H1 (cell line): ENCODE data around the gene ARG2. TPM values are rescaled to one million over a fixed set of nuclear protein-coding genes. Genes with fewer than 3 reads are reported as not detected.
A peak's percentile ranks its signal among the peaks of the same experiment; 100 is the strongest.

Source experiments
- CTCF ChIA-PET: fragments of 300-600 bp; sonication (Branson Sonifier 250); formaldehyde crosslinking; loops from one replicate; lab custom pipeline; 2021; ENCODE audit not compliant: partially characterized antibody; lab: Charles Lee
- POLR2A ChIA-PET: fragments of 300-600 bp; sonication (Branson Sonifier 250); formaldehyde crosslinking; loops from one replicate; lab custom pipeline; 2021; ENCODE audit warnings: inconsistent platforms; ENCODE audit not compliant: partially characterized antibody; lab: Charles Lee
- DNase-seq, 2 experiments: peaks; one replicate each; pipeline versions ENCODE4 v3.0.0 to v3.0.0-alpha.2; 2010 to 2022; ENCODE audit warnings: low spot score in 2 of 2, low read depth in 1 of 2, mixed read lengths in 1 of 2
- FAIRE-seq: peaks from 2 replicates; lab custom pipeline; 2011; peaks lifted over from hg19 to GRCh38; lab: Jason Lieb, UNC
- H2AFZ ChIP-seq: 2 replicates; pipeline ENCODE4 v1.8.1; 2012; ENCODE audit warnings: low read length, inconsistent platforms
- H2AK5ac ChIP-seq: 2 replicates; pipeline ENCODE4 v1.6.1; 2013; ENCODE audit warnings: low read depth, low read length
- H2BK120ac ChIP-seq: replicated peaks from 2 replicates; pipeline ENCODE3; 2013; ENCODE audit warnings: low read depth, low read length, inconsistent platforms
- H2BK12ac ChIP-seq: 2 replicates; pipeline ENCODE4 v1.6.1; 2013; ENCODE audit warnings: low read depth, low read length
- H2BK15ac ChIP-seq: 2 replicates; pipeline ENCODE4 v1.6.1; 2013; ENCODE audit warnings: low read length
- H2BK20ac ChIP-seq: 2 replicates; pipeline ENCODE4 v1.6.1; 2013; ENCODE audit warnings: low read length
- H2BK5ac ChIP-seq: 2 replicates; pipeline ENCODE4 v1.6.1; 2013; ENCODE audit warnings: low read depth, low read length
- H3K14ac ChIP-seq: 2 replicates; pipeline ENCODE4 v1.6.1; 2013; ENCODE audit warnings: inconsistent platforms; ENCODE audit not compliant: insufficient read length
- H3K18ac ChIP-seq: 2 replicates; pipeline ENCODE4 v1.6.1; 2013; ENCODE audit warnings: low read length; ENCODE audit errors: extremely low read depth
- H3K23ac ChIP-seq: 2 replicates; pipeline ENCODE4 v1.6.1; 2013; ENCODE audit warnings: inconsistent platforms; ENCODE audit not compliant: insufficient read length
- H3K23me2 ChIP-seq: 2 replicates; pipeline ENCODE4 v1.6.1; 2013; ENCODE audit warnings: low read depth, low read length
- H3K27ac ChIP-seq: 2 replicates; pipeline ENCODE4 v1.6.1; 2011; ENCODE audit warnings: low read depth, low read length, inconsistent platforms
- H3K27me3 ChIP-seq, 4 experiments: replicated peaks in 1 of 4; 1 replicate in 1 of 4; 2 replicates in 3 of 4; pipeline versions ENCODE4 v1.6.1 to v1.8.1; 2011 to 2013; ENCODE audit warnings: low read length in 3 of 4, mild to moderate bottlenecking in 3 of 4, inconsistent platforms in 2 of 4, mixed read lengths in 2 of 4, moderate library complexity in 1 of 4; ENCODE audit not compliant: control insufficient read depth in 3 of 4, insufficient read depth in 3 of 4; ENCODE audit errors: extremely low read depth in 1 of 4
- H3K36me3 ChIP-seq, 4 experiments: 2 replicates each; pipeline versions ENCODE4 v1.6.1 to v1.8.1; 2011 to 2013; ENCODE audit warnings: mild to moderate bottlenecking in 4 of 4, low read length in 3 of 4, moderate library complexity in 2 of 4, control low read depth in 1 of 4, inconsistent platforms in 1 of 4; ENCODE audit not compliant: insufficient read depth in 4 of 4, control insufficient read depth in 2 of 4
- H3K4ac ChIP-seq: replicated peaks from 2 replicates; pipeline ENCODE3; 2013; ENCODE audit warnings: low read length, low read depth, mixed read lengths, inconsistent platforms; ENCODE audit not compliant: insufficient read length
- H3K4me1 ChIP-seq, 4 experiments: replicated peaks in 1 of 4; 1 replicate in 1 of 4; 2 replicates in 3 of 4; pipeline versions ENCODE4 v1.6.1 to v1.8.1; 2011 to 2013; ENCODE audit warnings: low read length in 3 of 4, inconsistent platforms in 2 of 4, mixed read lengths in 1 of 4; ENCODE audit not compliant: insufficient read depth in 4 of 4, control insufficient read depth in 3 of 4
- H3K4me2 ChIP-seq, 2 experiments: 2 replicates each; pipeline versions ENCODE4 v1.6.1 to v1.8.1; 2011 to 2013; ENCODE audit warnings: low read depth in 2 of 2, low read length in 2 of 2, control low read depth in 1 of 2, inconsistent platforms in 1 of 2, mild to moderate bottlenecking in 1 of 2; ENCODE audit not compliant: insufficient read depth in 1 of 2
- H3K4me3 ChIP-seq, 4 experiments: fragments of 200-600, 300-600 bp in 1 of 4; sonication (generic), shearing (Covaris generic), sonication (Bioruptor Twin) in 1 of 4; 2 replicates each; pipeline versions ENCODE4 v1.5.1 to v1.8.1; 2011 to 2016; ENCODE audit warnings: low read length in 4 of 4, low read depth in 3 of 4, control low read depth in 2 of 4, inconsistent platforms in 2 of 4, mild to moderate bottlenecking in 2 of 4, mixed read lengths in 1 of 4, moderate library complexity in 1 of 4; ENCODE audit not compliant: insufficient read depth in 2 of 4; ENCODE audit errors: extremely low read depth in 1 of 4
- H3K56ac ChIP-seq: replicated peaks from 2 replicates; pipeline ENCODE3; 2013; ENCODE audit warnings: low read depth, mild to moderate bottlenecking, mixed read lengths, low read length, inconsistent platforms; ENCODE audit not compliant: insufficient read length
- H3K79me1 ChIP-seq: 2 replicates; pipeline ENCODE4 v1.6.1; 2013; ENCODE audit warnings: low read depth, low read length, control low read depth
- H3K79me2 ChIP-seq, 2 experiments: 2 replicates each; pipeline versions ENCODE4 v1.6.1 to v1.8.1; 2012 to 2013; ENCODE audit warnings: low read length in 2 of 2, mild to moderate bottlenecking in 2 of 2, inconsistent platforms in 1 of 2; ENCODE audit not compliant: insufficient read depth in 2 of 2, control insufficient read depth in 1 of 2
- H3K9ac ChIP-seq, 4 experiments: replicated peaks in 1 of 4; 1 replicate in 1 of 4; 2 replicates in 3 of 4; pipeline versions ENCODE4 v1.6.1 to v1.8.1; 2011 to 2013; ENCODE audit warnings: low read depth in 3 of 4, low read length in 3 of 4, control low read depth in 2 of 4, mild to moderate bottlenecking in 2 of 4, moderate library complexity in 2 of 4, inconsistent platforms in 1 of 4; ENCODE audit errors: extremely low read depth in 1 of 4
- H3K9me3 ChIP-seq, 2 experiments: 2 replicates each; pipeline versions ENCODE4 v1.6.1 to v1.8.1; 2012 to 2013; ENCODE audit warnings: mild to moderate bottlenecking in 2 of 2, moderate library complexity in 2 of 2, control low read depth in 1 of 2, inconsistent platforms in 1 of 2, low read depth in 1 of 2, low read length in 1 of 2, mixed read lengths in 1 of 2; ENCODE audit not compliant: insufficient read depth in 2 of 2
- H4K20me1 ChIP-seq, 2 experiments: replicated peaks in 1 of 2; 2 replicates each; pipeline versions ENCODE3 to v1.8.1; 2011 to 2013; ENCODE audit warnings: inconsistent platforms in 2 of 2, low read length in 2 of 2, mild to moderate bottlenecking in 1 of 2; ENCODE audit not compliant: insufficient read depth in 2 of 2, control insufficient read depth in 1 of 2
- H4K5ac ChIP-seq: 2 replicates; pipeline ENCODE4 v1.6.1; 2013; ENCODE audit warnings: low read length, low read depth, mixed read lengths, inconsistent platforms; ENCODE audit not compliant: insufficient read length
- H4K8ac ChIP-seq: 2 replicates; pipeline ENCODE4 v1.8.0; 2013; ENCODE audit warnings: mild to moderate bottlenecking, moderate library complexity, low read length, inconsistent platforms; ENCODE audit not compliant: insufficient read depth; ENCODE audit errors: extremely low read depth
- H4K91ac ChIP-seq: replicated peaks from 2 replicates; pipeline ENCODE3; 2013; ENCODE audit warnings: low read length, mixed read lengths, inconsistent platforms; ENCODE audit not compliant: insufficient read length
- BACH1 ChIP-seq: IDR thresholded peaks from 2 replicates; pipeline ENCODE4 v1.6.1; 2012; ENCODE audit warnings: low read length, improper control_type of control experiment
- BCL11A ChIP-seq, 2 experiments: IDR thresholded peaks; one replicate each; pipeline ENCODE4 v1.6.1; 2011; ENCODE audit warnings: low read depth in 2 of 2, low read length in 2 of 2, mild to moderate bottlenecking in 2 of 2
- CBX8 ChIP-seq: fragments of 300-800, 300-1000 bp; sonication (generic); IDR thresholded peaks from 2 replicates; pipeline ENCODE4 v1.7.1; 2016; ENCODE audit warnings: low read depth, low read length, borderline replicate concordance
- CTCF ChIP-seq, 3 experiments: IDR thresholded peaks; 1 replicate in 2 of 3; 2 replicates in 1 of 3; pipeline versions ENCODE4 v1.5.1 to v1.6.1; 2011; ENCODE audit warnings: low read length in 3 of 3, mild to moderate bottlenecking in 3 of 3, inconsistent platforms in 2 of 3, low read depth in 1 of 3, moderate library complexity in 1 of 3; ENCODE audit not compliant: insufficient read depth in 1 of 3; ENCODE audit errors: control extremely low read depth in 1 of 3
- HDAC6 ChIP-seq: IDR thresholded peaks from one replicate; pipeline ENCODE4 v1.7.1; 2012; ENCODE audit warnings: low read depth, mild to moderate bottlenecking, inconsistent platforms, low read length, moderate library complexity
- KDM5A ChIP-seq: fragments of 200-600 bp; IDR thresholded peaks from 2 replicates; pipeline ENCODE4 v1.7.1; 2012; ENCODE audit warnings: mild to moderate bottlenecking, low read length, inconsistent platforms, mixed read lengths
- PHF8 ChIP-seq: fragments of 200-600 bp; sonication (generic); conservative IDR thresholded peaks from 2 replicates; pipeline ENCODE4 v1.7.1; 2012; ENCODE audit warnings: low read depth, mild to moderate bottlenecking, inconsistent platforms, low read length, moderate library complexity
- SIRT6 ChIP-seq: IDR thresholded peaks from one replicate; pipeline ENCODE4 v1.7.1; 2012; ENCODE audit warnings: low read length, inconsistent platforms
- SUZ12 ChIP-seq: fragments of 200-600 bp; sonication (generic); IDR thresholded peaks from 2 replicates; pipeline ENCODE4 v1.6.1; 2012; ENCODE audit warnings: mild to moderate bottlenecking, inconsistent platforms, low read length, moderate library complexity, mixed read lengths
- TBP ChIP-seq: IDR thresholded peaks from 2 replicates; pipeline ENCODE4 v1.6.1; 2011; ENCODE audit warnings: low read depth, low read length, improper control_type of control experiment
- WGBS, 2 experiments: shearing (Covaris generic) in 1 of 2; methylation state at CpG; one replicate each; pipeline versions ENCODE4 v1.1.6 to v1.1.7; 2013 to 2015; ENCODE audit warnings: low lambda C conversion rate in 2 of 2, mixed read lengths in 2 of 2, inconsistent platforms in 1 of 2, low coverage in 1 of 2, missing lambda C conversion rate in 1 of 2; ENCODE audit not compliant: insufficient replicate concordance in 2 of 2, insufficient coverage in 1 of 2, insufficient read length in 1 of 2; ENCODE audit errors: extremely low coverage in 1 of 2, missing lambda C conversion rate in 1 of 2; 5-methylcytosine and 5-hydroxymethylcytosine counted together
- polyA plus RNA-seq, 7 experiments: library from polyadenylated mRNA; depleted of rRNA in 3 of 7; stranded (reverse) in 5 of 7; unstranded in 2 of 7; fragments of >200 nt in 5 of 7; fragments of 200-250 nt in 2 of 7; gene quantifications; 1 replicate in 5 of 7; 2 replicates in 1 of 7; 4 replicates in 1 of 7; pipeline versions ENCODE4 v1.2.1 to v1.2.3, GENCODE V29; 2011 to 2013; ENCODE audit warnings: missing spikeins in 2 of 7, mixed read lengths in 2 of 7
- total RNA-seq: library from RNA; stranded (reverse); fragmentation: NEBNext Ultra II Directional; extraction: Animal tissue kit (Norgen Biotek cat#: 25700); gene quantifications from 2 replicates; pipeline ENCODE4 v1.2.1, GENCODE V29; 2021

The ARG2 gene
- total and polyA plus RNA-seq, 2 of the 8 experiments (the other 6 are each of a cell fraction or from before 2014, with no cell fraction given) = 49.9 to 59.1 TPM

- H2BK5ac ChIP-seq = no peak overlapping the region
- FAIRE-seq (peak; percentile 85), DNase-seq (no peak)
- TF ChIP-seq BCL11A (IDR thresholded peaks at IDR 0.05; ENCODE audit: low read depth in 2 of 2, low read length in 2 of 2) (no peak), SIRT6 (no peak), BACH1 (no peak), SUZ12 (no peak), CTCF (IDR thresholded peaks at IDR 0.05; ENCODE audit: control extremely low read depth in 1 of 3, insufficient read depth in 1 of 3, low read depth in 1 of 3, low read length in 3 of 3) (no peak), PHF8 (no peak), KDM5A (no peak), HDAC6 (no peak), TBP (no peak), CBX8 (no peak)
- ChIA-PET CTCF (interaction anchor here (0.7 to 14.0 kb wide), 12 partner anchors 8 to 161 kb away, joined by 3 to 147 read pairs (median 4); partner anchors contain the start of genes PIGH and RDH12), POLR2A (no interaction called here)
- no peak overlapping the region for H3K9ac ChIP-seq
- no peak overlapping the region for H2AFZ ChIP-seq
- no peaks in the 10 kb centered on the region for H3K9me3 ChIP-seq
- no peak overlapping the region for H3K18ac ChIP-seq
- H3K4me1 ChIP-seq = no peaks in the 10 kb centered on the region
- H3K23ac ChIP-seq = no peak overlapping the region
- no peak overlapping the region for H3K56ac ChIP-seq
- no peak overlapping the region for H3K4ac ChIP-seq
- H3K27me3 ChIP-seq = no peaks in the 10 kb centered on the region
- no peak overlapping the region for H3K27ac ChIP-seq
- H4K91ac ChIP-seq = no peak overlapping the region
- H3K79me1 ChIP-seq = no peaks in the 10 kb centered on the region
- H4K8ac ChIP-seq = no peak overlapping the region
- H2BK120ac ChIP-seq = no peak overlapping the region
- no peak overlapping the region for H2BK12ac ChIP-seq
- no peaks in the 10 kb centered on the region for H3K79me2 ChIP-seq
- H2AK5ac ChIP-seq = no peak overlapping the region
- H3K14ac ChIP-seq = no peak overlapping the region
- H3K4me3 ChIP-seq = no peak overlapping the region
- no peaks in the 10 kb centered on the region for H3K23me2 ChIP-seq
- no peak overlapping the region for H2BK20ac ChIP-seq
- peaks cover 6 to 17% (median 11%) of the 10 kb centered on the region in 4 experiments for H3K36me3 ChIP-seq
- no peak overlapping the region for H4K5ac ChIP-seq
- H2BK15ac ChIP-seq = no peak overlapping the region
- WGBS, 2 experiments = 92% methylated on average over 2 of the region's 2 CpGs; no CpG with 5 or more reads in 1 of the 2 experiments
- no peak overlapping the region for H3K4me2 ChIP-seq
- no peaks in the 10 kb centered on the region for H4K20me1 ChIP-seq
These were observed 30.4 kb upstream of the ARG2 start for GRCh38 chr14:67589204-67589770.
